DMS53 treated with DMSO at 0.1 percent for 48 hours (cell line): Measurements from ENCODE around the gene GPC5.
"Not testable (repeated sequence)": the region's sequence is repeated elsewhere in the genome, so short reads cannot be mapped to it uniquely, and the experiment has no call there.

Experiments used
- DNase-seq: peaks from one replicate; lab custom pipeline; 2025; ENCODE audit not compliant: unreplicated experiment; lab: John Stamatoyannopoulos, UW

Gene GPC5

DNA sequence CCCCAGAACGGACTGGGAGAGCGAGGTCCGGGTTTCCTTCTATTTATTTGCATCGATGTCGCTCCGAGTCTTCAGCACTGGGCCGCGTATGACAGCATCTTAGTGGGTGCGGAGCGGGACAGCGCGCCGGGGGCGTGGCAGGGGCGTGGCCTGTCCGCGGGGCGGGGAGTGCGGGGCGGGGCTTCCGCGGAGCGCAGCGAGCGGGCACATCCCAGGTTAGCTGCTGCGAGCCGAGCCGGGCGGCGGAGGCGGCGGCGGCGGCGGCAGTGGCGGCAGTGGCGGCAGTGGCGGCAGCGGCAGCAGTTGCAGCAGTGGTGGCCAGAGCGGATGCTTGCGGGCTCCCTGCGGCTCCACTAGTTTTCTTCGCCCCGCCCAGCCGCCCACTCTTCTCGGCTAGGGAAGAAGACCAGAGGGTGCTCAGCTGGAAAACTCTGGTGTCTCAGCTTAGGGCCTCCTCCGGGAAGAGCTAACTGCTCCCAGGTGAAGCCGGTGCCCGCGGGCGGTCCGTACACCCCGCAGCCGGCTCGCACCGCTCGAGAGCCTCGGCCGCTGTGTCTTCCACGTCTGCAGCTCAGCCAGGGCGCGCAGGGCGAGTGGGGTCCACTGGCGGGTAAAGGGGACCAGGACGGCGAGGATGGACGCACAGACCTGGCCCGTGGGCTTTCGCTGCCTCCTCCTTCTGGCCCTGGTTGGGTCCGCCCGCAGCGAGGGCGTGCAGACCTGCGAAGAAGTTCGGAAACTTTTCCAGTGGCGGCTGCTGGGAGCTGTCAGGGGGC is at the start of gene GPC5:
Gene GPC5, plus strand, starts transcription at position 209 of the 776 bp plus-strand sequence.
- DNase-seq, result no peak

DNA sequence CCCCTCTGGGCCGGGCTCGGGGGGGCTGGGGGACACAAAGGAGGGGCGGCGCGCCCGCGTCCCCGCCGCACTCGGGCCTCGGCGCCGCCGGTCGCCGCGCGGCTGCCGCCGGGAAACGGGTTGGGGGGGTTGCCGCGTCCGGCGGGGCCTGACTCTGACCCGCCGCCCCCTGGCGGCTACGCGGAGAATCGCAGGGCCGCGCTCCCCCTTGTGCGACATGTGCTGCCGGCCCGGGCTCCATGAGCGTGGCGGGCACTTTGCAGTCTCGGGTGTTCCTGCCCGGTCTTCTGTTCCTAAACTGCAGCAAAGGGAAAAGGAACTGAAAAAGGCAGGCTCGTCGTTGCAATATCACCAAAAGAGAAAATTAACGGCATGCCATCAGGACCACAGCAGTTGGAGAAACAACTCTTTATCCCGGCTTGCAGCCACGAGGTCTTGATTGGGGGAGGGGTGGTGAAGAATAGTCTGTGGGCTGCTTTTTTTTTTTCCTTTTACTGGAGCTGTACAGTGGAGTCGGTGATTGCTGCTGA is 49.5 kb upstream of the GPC5 start:
- DNase-seq, result peak; percentile 14

DNA sequence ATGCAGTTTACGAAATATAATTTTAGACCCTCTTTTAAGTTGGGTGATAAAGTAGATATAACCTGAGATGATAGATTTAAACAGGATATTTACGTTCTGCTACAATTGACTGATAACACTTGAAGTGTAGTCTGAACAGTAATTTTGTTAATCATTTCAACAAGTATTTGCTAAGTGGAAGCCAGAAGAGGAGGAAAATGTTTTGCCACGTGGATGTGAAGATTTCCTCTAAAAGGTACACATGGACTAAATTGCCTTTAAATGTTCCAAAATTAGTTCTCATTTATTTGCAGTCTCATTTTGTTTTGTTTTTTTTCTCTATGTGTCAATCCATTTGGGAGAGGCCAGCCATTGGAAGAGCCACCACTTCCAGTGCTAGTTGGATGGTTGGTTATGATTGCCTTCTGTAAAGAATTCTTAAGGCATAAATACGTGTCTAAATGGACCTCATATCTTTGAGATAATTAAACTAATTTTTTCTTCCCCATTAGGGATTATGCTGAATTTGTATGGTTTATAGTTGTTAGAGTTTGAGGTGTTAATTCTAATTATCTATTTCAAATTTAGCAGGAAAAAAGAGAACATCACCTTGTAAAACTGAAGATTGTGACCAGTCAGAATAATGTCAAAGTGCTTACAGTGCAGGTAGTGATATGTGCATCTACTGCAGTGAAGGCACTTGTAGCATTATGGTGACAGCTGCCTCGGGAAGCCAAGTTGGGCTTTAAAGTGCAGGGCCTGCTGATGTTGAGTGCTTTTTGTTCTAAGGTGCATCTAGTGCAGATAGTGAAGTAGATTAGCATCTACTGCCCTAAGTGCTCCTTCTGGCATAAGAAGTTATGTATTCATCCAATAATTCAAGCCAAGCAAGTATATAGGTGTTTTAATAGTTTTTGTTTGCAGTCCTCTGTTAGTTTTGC is 48.2 kb upstream of the GPC5 start:
- no peak for DNase-seq

DNA sequence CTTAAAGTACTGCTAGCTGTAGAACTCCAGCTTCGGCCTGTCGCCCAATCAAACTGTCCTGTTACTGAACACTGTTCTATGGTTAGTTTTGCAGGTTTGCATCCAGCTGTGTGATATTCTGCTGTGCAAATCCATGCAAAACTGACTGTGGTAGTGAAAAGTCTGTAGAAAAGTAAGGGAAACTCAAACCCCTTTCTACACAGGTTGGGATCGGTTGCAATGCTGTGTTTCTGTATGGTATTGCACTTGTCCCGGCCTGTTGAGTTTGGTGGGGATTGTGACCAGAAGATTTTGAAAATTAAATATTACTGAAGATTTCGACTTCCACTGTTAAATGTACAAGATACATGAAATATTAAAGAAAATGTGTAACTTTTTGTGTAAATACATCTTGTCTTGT is 47.3 kb upstream of the GPC5 start:
- no peak for DNase-seq

DNA sequence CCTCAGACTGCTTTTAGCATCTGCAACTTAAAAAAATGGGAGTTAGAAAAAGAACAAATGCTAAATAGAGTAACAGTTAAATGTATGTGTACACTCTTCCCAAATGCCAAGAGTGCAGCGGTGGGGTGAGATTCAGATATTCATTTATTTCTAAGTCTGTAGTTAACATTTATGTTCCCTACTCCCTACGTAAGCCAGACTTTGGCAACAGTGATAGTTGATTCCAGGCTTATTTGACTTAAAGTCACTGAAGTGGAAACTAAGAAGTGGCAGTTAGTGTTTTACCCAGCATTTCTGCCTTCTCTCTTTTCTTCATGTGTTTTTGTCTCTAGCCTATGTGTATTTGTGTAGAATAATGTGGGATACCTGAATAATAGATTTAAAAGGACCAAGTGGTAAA is 46.4 kb upstream of the GPC5 start:
- no peak for DNase-seq

DNA sequence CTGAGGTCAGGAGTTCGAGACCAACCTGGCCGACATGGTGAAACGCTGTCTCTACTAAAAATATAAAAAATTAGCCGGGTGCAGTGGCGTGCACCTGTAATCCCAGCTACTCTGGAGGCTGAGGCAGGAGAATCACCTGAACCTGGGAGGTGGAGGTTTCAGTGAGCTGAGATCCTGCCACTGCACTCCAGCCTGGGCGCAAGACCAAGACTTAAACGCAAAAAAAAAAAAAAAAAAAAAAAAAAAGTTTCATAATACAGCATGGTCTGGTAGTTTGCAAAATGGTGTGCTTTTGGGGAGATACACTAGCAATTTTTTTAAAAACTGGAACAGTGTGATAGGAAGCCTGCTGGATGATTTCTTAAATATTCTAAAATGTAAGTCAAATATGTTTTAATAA is 45.5 kb upstream of the GPC5 start:
- not testable (repeated sequence) for DNase-seq

DNA sequence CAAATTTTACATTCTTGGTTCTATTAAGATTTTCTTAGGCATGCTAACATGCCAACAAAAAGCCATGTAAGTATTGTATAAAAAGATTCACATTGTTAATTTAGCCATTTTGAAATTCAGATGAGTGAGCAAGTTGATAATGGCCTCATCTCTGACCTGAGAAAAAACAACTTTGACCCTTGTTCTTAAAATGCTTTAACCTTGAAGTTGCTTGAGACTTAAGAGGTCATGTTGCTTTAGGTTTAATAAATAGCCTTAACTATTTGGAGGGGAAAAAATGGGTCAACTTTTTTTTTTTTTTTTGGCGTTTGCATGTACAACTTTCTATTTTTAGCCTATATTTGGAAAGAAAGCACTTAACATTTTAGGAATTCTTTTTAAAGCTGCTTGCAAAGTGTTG is 44.9 kb upstream of the GPC5 start:
- DNase-seq, result no peak

DNA sequence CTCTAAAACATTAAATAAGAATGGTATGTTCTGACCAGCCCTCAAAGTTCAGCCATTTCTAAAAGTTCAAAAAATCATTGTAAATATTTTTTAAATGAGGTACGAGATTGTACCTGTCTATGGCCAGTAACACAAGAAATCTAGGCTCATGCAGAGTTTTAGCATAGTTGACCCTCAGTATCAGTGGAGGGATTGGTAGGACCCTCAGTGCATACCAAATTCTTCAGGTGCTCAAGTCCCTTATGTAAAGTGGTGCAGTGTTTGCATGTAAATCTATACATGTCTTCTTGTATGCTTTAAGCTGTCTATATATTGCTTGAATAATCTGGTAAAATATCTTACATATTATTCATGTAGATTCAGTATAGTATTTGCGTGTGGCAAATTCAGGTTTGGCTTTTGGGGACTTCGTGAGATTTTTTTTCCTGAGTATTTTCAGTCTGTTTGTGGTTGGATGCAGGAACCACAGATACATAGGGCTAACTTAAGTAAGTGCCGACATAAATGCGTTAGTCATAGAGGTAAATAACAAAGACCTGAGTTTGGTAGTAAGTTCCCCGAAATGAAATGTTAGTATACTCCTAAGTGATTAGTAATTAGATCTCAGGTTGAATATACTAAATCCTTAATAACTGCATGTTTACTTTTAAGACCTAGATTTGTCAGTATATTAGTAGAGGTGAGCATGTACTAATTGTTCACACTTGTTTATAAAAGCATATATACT is 43.2 kb upstream of the GPC5 start:
- DNase-seq, result no peak

DNA sequence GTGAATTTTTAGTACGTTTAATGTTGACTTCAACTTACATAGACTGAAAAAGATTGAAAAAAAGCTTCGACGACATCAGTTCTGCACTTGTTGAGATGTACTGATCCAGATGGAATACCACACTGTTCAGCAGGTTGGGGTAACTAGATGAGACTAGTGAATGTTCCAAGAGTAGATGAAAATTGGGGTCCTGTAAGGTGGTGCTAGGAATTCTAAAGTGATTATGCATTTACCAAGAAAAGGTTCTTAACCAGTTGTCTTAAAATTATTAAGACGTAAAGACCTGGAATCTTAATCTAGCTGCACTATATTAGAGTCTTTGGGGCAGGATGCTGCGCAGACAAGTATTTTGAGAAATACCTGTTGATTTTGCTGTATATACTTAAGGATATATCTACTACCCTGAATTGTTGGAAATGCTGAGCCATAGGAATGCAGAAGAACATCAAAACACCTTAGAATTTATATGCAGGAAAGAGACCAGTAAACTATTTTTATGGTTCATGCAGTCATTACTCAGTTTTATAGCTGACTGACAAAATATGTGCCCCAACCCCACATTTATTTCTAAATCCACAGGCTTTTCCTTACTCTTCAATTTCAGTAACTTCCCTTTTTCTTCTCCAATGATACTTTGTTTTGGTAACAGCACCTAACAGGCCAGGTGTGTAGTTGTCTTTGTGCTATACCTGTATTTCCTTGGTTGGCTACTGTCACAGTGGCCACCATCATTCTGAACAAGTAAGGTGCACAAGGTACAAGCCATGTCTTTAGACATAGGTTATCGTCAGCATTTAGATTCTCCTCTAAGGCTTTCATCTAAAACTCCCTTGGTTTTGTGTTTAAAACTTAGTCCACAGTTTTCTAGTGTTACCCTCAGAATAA is 42.4 kb upstream of the GPC5 start:
- DNase-seq, result no peak

DNA sequence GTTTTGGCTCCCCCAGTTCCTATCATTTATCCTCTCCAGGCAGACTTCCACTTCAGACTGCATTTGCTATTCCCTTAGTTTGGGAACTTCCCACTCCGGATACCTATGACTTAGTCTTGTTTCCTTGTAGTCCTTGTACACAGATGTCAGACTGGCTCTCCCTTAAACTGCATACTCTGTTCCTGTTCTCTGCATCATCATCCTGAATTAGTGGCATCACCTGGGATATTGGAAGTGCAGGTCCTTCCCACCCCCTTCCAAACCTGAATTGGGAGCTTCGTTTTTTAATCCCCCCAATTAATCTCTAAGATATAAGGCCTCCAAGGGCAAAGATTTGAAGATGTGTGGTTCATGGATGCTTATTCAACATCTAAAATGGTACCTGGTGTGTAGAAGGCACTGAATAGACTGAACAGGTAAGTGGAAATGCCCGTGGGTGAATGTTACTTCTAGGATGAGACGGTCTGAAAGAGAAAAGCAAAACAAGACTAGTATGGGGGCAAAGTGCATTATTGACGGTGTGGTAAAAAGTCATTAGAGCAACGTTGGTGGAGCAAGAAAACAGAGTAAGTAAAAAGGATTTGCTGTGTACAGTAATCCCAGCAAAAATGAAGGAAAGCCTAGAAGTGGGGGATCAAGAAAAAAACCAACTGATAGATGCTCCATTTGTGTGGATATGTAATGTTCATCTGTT is 41.4 kb upstream of the GPC5 start:
- no peak for DNase-seq

DNA sequence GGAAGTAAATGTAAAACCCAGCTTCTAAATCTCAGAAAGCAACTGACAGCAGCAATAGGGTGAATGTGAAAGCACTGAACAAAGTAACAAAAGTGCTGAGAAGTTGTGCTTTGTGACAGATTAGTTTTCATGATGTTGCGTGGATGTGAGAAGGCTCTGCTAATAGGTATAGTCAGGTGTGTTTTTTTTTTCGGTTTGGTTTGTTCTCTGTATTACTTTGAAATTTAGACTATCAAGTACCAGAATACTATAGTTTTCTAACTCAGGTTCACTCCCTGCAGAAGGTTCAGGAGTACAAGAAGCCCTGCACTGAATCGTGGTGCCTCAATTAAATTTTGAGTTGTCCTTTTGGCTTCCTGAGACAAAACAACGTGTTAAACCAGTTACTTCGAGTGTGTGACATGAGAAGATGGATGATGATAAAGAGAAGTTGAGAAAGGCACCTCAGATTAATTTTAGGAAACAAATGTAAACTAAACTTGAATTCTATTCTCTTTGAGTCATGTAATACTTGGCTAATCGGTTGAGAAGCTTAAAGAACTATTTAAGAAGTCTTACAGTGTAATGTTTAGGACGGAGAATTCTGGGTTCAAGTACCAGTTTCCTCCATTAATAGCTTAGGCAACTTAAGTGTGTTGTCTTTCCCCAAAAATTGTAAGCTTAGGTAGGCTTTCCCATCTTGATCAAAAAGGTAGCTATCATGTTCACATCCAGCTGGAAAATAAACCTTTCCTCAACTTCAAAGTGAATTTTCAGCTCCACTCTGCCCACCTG is 40.6 kb upstream of the GPC5 start:
- no peak for DNase-seq

DNA sequence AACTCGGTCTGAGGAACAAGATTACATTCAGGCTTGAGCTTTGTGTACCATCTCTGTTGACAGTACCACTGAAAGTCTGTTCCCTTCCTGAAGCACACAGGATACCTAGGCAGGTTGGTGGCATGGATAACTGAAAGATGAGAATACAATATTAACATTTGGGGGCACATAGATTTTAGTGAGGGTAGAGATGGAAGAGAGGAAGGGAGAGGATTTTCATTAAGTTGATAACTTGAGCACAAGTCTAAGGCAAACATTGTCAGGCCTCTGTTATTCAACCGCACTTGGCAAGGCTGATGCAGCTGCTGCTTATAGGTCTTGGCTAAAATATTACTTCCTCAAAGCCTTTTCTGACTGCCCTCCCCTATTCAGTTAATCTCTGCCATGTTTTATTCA is 40.0 kb upstream of the GPC5 start:
- DNase-seq, result no peak

DNA sequence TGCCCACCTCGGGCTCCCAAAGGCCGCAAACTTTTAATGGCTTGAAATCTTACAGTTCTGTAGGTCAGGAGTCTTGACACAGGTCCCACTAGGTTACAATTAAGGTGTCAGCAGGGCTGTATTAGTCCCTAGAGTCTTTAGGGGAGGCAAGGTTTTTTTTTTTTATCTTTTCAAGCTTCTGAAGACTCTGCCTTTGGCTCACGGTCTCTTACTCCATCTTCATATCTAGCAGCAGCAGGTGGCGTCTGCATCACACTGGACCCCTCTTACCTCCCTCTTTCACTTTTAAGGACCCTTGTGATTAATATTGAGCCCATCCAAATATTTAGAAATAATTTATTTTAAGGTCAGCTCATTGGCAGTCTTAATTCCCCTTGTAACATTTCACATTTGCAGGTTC is 39.3 kb upstream of the GPC5 start:
- no peak for DNase-seq

DNA sequence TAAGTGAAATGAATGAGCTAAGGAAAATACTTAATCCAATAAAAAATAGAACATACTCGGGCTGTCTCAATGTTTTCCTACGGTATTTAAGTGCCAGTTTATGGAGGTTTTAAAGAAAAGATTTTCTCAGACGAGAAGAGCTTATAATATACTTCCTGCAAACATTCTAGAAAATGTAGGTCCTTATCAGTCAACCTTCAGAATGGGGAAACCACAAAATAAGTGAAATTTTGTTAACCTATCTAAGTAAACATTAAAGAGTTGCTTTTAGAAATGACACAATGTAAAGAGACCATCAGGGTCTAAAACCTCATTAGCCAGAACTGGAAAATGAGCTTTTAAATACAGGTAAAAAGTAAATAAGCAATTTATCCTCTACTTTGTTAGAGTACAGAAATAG is 38.8 kb upstream of the GPC5 start:
- no peak for DNase-seq

DNA sequence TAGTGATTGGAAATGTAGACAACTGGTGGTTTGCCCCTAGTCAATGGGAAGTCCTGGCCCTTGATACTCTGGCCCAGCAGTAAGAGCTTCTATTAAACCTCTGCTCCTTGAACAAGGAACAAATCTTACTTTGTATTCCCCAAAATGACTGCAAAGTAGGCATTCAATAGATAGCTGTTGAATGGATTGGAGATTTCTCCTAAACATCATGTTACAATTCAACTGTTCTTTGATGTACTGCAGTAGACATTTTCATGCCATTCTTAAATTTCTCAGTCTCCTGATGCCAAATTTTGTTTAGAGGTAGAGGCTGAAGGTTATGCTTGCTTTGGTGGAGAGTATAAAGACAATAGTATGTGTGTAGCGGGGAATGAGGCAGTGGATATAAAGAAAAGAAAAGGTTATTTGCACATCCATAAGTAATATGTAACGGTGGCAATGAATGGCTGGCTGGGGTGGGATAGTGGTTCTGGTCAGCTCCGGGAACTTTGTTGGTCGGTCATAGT is 38.1 kb upstream of the GPC5 start:
- DNase-seq, result no peak

DNA sequence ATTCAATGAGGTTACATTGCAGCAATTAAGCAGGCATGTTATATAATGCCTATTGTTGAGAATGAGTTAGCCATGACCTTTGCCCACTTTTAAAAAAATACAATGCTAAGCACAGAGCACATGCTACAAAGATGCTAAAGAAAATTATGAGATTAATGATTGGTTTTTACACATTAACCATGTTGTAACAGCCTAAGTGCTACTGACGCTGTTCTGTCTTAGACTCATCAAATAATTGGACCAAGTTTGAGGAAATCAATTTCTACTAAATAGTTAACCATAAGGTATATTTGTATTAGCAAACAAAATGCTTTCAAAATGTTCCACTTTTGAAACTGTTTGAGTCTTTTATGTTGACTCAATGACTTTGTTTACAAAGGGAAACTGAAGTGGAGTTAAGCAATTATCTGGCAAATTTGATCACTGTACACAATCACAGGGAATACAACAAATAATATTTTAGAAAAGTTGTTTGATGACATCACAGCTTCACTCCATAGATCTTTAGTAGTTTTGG is 36.6 kb upstream of the GPC5 start:
- DNase-seq, result no peak

DNA sequence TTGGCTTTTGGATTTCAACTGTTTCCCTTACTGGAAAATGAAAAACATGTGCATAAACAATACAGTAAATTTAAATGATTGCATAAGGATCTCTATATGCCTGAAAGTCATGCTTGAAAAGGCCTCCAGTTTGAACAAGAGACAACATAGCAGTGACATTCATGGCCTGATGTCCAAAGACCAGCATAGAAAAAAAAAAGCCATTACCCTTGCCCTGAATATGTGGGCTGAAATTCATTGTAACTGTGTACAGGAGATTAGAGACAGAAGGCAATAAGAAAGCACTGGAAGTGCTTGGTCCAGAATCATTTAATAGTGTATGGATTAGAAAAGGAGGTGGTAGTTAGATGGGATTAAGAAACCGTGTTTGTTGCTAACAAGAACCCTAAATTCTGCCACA is 35.5 kb upstream of the GPC5 start:
- no peak for DNase-seq

DNA sequence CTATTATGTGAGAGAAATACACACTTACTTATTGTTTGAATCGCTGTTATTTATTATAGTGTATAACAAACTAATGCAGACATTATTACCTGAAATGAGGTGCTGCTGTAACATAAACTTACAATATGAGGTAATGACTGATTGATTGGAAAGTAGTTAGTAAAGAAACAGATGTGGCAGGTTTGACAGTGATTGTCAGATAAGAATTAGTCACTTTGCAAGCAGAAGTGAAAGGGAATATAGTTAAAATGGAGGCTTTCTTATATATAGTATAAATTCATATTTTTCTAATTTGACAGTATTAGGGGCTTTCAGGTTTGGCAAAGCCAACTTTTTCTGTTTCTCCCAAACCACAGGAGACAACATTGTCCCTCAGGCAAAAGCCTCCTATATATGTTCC is 30.3 kb upstream of the GPC5 start:
- no peak for DNase-seq
